Activated CD8-positive, alpha-beta memory T cell treated with anti-CD3 and anti-CD28 coated beads, Interleukin-2, amount 50 U/mL, for 24 hours (primary cell): Measurements from ENCODE around the gene SHC2.
"Not testable (repeated sequence)": the region's sequence is repeated elsewhere in the genome, so short reads cannot be mapped to it uniquely, and the experiment has no call there.

ENCODE experiments used
- DNase-seq: peaks from one replicate; pipeline ENCODE4 v3.0.0-alpha.2; 2020; ENCODE audit errors: extremely low read depth

The SHC2 gene

DNA sequence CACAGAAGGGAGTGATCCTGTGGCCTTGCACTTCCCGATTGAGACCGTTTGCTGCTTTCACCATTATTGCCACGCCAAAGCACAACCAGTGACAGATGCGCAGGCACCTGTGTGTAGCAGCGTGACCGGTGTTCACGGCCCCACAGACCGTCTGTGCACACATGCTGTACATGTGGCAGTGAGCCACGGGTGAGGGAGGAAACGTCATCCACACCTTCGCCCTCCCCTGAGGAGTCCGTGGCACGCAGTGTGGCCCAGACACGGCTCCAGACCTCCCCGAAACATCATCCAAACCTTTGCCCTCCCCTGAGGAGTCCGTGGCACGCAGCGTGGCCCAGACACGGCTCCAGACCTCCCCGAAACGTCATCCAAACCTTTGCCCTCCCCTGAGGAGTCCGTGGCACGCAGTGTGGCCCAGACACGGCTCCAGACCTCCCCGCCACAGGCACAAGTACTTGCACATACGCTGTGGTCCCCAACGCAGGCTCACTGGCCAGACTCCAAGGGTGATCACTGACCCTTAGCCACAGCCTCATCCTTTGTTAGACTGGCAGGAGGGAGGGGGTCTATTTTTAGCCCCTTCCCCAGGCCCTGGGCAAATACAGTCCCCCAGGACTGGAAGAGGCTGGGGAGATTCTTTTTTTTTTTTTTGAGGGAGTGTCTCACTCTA, 7.9 kb upstream of the SHC2 start:
- no peak for DNase-seq

DNA sequence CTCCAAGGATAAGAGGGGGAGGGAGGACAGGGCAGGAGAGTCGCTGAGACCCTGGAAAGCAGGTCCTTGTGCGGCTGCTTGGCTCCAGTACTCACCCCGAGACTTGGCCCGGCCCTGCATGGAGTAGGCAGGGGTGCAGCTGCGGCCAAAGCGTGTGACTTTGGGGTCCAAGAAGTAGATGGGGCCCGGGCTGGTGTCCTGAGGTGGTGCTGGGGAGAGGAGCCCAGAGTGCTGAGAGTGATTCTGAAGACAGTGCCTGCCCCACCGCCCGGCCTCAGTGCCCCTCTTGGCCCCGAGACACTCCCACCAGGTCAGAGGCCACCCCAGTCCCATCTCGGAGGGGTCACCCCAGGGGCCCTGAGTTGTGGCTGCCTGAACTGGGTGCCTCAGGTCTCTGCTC, 6.7 kb upstream of the SHC2 start:
- no peak for DNase-seq

DNA sequence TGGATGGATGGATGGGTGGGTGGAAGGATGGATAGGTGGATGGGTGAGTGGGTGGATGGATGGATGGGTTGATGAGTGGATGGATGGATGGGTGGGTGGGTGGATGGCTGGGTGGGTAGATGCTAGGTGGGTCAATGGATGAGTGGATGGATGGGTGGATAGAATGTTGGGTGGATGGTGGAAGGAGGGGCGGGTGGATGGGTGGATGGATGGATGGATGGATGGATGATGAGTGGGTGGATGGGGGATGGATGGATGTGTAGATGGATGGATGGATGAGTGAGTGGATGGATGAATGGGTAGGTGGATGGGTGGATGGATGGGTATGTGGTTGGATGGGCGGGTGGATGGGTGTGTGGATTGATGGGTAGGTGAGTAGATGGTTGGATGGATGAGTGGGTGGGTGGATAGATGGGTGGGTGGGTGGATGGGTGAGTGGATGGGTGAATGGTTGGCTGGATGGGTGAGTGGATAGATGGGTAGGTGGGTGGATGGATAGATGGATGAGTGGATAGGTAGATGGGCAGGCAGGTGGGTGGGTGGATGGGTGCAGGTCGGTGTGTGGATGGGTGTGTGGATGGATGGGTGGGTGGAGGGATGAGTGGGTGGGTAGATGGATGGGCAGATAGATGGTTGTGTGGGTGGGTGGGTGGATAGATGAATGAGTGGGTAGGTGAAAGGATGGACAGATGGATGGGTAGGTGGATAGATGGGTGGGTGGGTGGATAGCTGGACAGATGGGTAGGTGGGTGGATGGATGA, 4.4 kb upstream of the SHC2 start:
- no peak for DNase-seq

DNA sequence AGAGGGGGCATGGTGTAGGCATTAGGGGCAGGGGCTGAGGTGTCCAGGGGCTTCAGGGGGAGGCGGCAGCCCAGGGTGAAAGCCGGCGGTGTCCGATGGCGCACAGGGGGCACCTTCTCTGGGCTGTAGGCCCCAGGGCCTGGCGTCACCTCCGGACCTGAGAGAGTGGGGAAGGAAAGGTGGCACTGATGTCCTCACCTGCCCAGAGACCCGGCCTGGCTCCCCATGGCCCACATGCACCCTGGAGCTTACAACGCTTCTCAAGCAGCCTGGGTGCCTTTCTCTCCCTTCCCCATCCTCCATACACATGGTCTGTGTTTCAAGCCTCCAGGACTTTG, 3.3 kb upstream of the SHC2 start:
- no peak for DNase-seq

DNA sequence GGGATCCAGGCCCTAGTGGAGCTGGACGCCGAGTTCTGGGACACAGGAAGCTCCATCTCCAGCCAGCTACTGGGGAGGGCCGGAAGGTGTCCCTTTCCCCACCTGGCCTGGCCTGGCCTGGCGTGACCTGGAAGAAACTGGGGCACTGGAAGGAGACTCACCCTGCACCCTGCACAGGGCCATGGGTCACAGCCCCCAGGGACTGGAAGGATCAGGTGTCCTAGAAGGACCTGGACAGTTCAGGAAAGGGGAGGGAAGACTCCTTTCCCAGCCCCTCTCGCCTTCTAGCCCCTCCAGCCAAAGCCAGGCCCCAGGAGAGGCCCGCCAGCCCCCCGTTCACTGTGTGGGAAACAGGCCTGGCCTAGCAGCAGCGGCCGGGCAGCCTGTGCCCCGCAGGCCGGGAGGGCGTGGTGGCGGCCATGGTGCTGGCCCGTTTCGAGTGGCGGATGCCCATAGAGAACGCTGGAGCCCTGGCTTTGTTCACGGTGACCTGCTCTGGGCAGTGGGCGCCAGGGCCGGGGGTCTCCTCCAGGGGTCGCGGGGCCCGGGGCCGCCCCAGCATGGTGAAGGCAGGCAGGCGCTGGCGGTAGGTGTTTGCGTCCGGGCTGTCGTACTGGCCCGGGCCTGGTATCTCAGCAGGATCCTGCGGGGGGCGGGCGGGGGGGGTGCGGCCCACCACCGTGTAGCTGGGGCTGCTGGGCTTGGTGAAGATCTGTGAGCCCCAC, 2.8 kb upstream of the SHC2 start:
- no peak for DNase-seq

DNA sequence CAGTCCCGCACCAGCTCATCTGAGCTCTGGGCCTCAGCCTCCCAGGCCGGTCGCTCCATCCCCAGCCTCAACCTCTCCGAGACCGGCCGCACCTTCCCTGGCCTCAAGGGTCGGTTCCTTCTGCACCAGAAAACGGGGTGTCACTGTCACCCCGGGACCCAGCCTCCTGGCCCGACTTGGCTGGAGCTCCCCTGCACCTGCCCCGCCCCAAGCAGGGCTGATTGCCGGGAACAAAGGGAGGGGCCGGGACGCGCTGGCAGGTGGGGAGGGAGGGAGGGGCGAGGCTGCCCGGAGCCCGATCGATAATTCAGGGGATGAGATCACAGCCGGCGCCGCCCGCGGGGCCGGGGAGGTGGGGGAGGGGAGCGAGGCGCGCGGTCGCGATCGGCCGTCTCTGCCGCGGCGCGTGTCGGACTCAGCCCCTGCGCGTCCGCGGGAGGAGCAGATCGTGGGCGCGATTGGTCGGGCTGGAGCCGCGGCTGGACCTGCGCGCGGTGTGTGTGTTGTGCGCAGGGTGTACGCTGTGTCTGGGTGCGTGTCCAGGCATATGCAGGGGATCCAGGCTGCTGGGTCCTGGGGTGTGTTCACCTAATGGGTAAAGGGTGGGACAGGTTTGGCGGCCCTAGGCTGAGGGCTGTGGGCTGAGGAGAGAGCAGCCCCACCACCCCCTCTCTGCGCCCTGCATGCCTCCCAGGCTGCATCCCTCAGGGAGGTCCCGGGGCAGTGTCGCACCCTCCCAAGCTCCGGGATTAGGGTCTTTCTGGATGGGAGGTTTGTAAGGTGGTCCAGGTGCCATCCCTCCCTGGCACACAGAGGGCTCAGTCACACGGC, 1.1 kb upstream of the SHC2 start:
- DNase-seq, result no peak

DNA sequence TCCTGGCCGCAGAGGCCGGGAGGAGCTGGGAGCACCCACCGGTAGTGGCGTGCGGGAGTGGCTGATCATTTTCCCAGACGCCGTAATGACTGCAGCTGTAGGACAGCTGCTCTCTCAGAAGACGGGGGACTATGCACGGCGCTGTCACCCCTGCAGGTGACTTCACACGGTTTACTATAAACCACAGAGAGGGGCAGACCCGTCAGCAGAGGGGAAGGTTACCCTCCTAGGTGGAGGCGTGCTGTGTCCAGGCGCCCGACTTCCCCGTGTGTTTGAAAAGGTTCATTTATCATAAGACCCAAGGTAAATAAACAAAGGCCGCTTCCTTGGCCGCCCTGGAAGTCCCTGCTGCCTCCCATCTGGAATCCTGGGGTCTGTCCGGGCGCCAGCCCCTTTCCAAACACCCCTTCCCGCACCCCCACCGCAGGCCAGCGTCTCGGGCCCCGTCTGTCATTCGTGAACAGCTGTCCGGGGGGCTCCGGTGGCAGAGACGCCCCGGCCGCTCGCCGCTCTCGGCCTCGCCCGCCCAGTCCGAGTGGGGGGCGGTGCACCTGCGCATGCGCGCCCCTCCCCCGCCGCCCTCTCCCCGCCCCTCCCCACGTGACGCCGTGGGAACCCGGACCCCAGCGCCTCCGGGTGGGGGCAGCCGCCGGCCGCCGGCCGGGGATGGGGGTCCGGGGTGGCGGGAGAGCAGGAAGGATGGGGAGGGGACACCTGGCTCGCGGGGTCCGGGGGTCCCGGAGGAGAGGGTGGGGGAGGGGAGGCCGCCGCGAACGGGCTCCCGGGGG, 915 bp downstream of the SHC2 start:
- no peak for DNase-seq

DNA sequence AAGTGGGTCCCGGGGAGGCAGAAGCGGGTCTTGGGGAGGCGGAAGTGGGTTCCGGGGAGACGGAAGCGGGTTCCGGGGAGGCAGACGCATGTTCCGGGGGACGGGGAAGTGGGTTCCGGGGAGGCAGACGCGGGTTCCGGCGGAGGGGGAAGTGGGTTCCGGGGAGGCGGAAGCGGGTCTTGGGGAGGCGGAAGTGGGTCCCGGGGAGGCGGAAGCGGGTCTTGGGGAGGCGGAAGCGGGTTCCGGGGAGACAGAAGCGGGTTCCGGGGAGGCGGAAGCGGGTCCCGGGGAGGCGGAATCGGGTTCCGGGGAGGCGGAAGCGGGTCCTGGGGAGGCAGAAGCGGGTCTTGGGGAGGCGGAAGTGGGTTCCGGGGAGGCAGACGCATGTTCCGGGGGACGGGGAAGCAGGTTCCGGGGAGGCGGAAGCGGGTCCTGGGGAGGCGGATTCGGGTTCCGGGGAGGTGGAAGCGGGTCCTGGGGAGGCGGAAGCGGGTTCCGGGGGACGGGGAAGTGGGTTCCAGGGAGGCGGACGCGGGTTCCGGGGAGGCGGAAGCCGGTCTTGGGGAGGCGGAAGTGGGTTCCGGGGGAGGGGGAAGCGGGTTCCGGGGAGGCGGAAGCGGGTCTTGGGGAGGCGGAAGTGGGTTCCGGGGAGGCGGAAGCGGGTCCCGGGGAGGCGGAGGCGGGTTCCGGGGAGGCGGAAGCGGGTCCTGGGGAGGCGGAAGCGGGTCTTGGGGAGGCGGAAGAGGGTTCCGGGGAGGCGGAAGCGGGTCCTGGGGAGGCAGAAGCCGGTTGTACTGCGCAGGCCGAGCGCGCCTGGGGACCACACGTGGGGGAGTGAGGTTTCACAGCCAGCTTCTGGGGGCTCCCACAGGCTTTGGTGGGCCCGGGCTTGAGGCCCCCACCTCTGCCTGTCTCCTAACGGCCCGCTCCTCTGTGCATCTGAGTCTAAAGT, 2.5 kb downstream of the SHC2 start:
- no peak for DNase-seq

DNA sequence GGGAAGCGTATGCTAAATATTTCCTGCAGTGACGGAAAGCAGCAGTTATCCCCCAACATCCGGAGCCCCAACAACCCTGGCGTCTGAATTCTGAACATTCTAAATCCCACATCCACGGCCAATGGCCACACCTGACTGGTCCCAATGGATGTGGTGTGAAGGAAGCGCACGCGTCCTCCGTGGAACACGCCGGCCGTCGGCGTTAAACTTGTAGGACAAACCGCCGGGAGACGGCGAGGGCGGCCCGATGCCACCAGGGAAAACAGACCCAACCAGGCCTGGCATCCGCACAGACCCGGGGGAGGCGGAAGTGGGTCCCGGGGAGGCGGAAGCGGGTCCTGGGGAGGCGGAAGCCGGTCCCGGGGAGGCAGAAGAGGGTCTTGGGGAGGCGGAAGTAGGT, 3.2 kb downstream of the SHC2 start:
- DNase-seq, result no peak

DNA sequence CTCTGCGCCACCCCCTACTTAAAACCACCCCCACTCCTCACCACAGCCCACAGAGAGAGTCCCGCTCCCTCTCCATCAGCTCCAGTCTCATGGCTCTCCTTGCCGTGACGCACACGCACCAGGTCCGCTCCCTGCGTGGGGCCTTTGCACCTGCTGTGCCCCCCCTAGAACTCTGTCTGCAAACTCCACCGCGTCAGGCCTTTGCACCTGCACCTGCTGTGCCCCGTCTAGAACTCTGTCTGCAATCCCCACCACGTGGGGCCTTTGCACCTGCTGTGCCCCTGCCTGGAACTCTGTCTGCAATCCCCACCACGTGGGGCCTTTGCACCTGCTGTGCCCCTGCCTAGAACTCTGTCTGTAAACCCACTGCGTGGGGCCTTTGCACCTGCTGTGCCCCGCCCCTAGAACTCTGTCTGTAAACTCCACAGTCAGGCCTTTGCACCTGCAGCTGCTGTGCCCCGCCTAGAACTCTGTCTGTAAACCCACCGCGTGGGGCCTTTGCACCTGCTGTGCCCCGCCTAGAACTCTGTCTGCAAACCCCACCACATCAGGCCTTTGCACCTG, 4.2 kb downstream of the SHC2 start:
- no peak for DNase-seq

DNA sequence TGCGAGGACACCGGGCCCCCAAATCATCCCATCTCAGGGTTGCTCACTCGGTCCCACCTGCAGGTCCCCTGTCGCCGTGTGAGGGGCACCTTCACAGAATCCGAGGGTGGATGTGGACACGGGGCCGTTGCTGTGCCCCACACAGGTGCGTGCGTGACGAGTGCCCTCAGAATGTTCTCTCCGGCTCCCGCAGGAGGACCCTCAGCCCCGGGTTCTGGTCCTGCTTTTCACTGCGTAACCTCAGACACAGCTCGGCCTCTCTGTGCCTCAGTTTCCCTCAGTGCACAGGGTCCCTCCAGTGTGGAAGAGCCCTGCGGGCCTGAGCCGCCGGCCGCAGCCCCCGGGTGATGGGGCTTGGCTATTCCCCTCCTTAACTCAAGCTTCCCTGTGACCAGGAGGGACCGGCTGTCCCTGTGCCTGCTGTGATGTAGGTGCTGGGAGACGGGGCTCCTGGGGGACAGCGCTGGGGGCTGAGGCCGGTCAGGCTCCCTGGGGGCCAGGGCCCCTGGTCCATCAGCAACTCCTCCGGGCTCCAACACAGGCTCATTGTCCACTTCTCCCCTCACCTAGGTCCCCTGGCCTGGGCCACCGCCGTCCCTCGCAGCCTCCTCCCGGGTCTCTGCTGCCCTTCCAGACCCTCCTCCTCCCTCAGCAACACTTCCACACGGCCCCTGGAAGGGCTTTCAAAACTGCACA, 4.8 kb downstream of the SHC2 start:
- no peak for DNase-seq

DNA sequence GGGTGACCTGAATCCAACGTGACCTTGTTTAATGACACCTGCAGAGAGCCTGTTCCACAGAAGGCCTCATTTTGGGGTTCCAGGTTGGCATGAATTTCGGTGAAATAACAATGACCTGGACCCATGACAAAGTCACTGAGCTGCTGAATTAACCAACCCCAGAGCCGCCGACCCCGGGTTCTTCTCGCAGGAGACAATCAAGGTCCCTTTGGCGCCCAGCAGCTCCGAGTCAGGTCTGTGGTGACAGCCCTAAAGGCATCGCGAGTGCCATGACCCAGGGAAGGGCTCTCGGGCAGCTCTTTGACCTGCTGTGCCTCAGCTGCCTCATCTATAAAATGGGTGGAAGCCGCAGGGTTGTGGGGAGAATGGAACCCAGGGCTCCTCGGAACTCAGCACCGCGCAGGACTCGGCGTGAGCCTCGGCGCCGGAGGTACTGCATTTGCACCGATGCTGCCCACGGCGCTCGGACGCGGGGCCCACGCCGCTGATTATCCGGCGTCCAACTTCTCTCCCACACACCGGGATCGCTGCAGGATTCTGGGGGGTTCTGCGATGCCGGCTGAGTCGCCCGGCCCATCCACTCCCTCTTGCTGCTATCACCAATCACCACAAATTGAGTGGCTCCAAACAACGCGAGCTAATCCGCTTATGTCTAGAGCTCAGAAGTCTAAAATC, 5.7 kb downstream of the SHC2 start:
- no peak for DNase-seq

DNA sequence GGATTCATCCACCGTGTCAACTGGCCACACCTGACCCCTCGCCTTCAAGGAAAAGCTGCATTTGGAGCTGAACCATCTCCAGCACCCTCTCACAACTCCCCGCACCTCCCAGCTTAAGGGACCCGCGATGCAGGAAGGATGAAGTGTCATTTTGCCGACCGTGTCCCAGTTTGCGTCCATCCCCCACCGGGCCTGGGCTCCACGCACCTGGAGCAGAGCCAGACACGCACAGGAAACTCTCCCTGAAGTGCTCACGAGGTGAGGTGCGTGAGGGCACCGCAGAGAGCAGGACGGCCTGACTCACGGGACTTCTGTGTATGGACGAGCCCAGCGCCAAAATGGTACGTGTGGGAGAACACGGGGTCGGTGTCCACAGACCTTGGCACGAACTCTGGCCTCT, 7.2 kb downstream of the SHC2 start:
- no peak for DNase-seq

DNA sequence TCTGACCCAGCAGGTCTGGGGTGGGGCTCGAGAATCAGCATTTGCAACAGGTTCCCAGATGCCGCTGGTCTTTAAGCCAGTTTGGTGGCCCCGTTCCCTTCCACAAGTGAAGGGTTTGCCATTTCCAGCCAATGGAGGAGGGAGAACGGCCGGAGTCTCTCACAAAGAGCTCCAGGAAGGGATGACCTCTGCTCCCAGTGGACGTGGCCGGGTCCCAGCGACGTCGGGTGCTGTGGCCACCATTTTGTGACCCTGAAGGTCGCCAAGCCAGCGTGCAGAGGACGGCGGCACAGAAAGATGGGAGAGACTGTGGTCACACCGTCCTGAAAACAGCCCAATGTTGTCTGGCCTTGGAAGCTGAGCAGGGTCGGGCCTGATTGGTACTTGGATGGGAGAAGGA, 8.0 kb downstream of the SHC2 start:
- DNase-seq, result no peak

DNA sequence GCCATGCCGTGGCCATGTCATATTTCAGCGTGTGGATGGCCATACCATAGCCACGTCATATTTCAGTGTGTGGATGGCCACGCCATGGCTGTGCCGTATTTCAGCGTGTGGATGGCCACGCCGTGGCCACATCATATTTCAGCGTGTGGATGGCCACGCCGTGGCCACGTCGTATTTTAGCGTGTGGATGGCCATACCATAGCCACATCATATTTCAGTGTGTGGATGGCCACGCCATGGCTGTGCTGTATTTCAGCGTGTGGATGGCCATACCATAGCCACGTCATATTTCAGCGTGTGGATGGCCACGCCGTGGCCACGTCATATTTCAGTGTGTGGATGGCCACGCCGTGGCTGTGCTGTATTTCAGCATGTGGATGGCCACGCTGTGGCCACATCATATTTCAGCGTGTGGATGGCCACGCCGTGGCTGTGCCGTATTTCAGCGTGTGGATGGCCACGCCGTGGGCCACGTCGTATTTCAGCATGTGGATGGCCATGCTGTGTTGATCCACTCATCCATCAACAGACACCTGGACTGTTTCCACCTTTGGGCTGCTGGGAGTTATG, 9.8 kb downstream of the SHC2 start:
- DNase-seq, result not testable (repeated sequence)

DNA sequence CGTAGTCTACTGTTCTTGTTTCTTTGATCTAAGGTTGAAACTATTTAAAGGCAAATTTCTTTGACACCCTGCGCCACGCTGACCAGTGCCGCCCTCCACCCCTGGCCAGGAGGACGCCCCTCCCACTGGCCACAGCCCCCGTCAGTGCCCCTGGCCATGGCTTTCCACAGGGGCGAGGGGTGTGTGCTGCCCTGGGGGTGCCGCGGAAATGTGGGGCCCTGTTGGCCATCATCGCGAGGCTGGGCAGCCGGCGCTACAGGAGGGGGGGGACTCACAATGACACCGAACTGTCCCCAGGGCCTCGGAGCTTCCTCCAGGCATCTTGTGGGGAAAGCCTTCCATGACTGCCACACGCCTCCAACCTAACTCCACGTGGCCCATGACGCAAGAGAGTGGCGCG, 10.9 kb downstream of the SHC2 start:
- DNase-seq, result no peak

DNA sequence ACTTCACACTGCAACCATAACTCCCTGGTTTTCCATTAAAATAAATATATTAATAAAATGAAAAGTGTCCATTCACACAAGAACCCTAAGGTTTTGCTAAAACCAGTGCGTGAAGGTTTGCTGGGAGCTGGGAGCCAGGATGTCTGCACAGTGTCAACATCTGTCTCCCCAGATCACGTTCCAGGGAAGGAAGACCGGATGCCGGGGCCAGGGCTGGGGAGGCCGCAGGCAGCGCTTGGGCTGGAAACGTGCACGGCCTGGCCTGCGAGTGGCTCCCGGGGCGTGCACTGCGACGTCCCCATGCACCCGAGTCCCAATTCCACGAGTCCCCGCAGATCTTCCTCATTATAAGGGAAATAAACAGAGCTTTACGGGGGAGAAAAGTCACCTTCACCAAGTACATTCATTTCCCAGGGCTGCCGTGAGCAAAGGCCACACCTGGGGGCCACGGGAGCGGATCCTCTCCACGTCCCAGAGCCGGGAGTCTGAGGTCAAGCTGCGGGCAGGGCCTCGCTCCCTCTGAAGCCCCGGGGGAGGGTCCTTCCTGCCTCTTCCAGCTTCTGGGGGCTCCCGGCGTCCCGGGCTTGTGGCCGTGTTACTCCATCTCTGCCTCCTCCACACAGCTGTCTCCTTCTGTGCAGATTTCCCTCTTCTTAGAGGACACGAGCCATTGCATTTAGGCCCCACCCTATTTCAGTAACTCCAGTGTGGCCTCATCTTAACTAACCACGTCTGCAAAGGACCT, 12.8 kb downstream of the SHC2 start:
- no peak for DNase-seq

DNA sequence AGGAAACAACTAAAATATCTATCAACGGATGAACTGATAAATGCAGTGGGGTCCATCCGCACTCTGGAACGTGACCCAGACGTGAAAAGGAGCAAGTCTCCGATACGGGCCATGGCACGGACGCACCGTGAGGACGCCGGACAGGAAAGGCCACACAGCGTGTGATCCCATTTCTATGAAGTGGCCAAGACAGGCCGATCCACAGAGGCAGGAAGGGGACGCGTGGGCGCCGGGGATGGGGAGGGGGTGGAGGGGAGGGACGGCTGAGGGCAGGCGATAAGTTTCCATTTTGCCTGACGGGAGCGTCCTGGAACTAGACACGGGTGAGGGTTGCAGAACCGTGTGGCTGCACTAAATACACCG, 13.8 kb downstream of the SHC2 start:
- no peak for DNase-seq
